Esophagus (tissue), 2 donors: Measurements from ENCODE around the gene ATP6V1A. TPM values are rescaled to one million over a fixed set of nuclear protein-coding genes. Genes with fewer than 3 reads are reported as not detected.

ENCODE experiments used
- H3K27ac ChIP-seq, 2 donors: one replicate each; pipeline ENCODE4 v1.5.1; 2013; ENCODE audit warnings: low read depth in 2 of 2, mild to moderate bottlenecking in 2 of 2, inconsistent platforms in 1 of 2, low read length in 1 of 2, moderate library complexity in 1 of 2
- H3K27me3 ChIP-seq, 2 donors: one replicate each; pipeline ENCODE4 v1.6.1; 2013; ENCODE audit warnings: low read length in 2 of 2, control low read depth in 1 of 2, mild to moderate bottlenecking in 1 of 2; ENCODE audit not compliant: insufficient read depth in 2 of 2, control insufficient read depth in 1 of 2
- H3K36me3 ChIP-seq, 2 donors: one replicate each; pipeline ENCODE4 v1.6.1; 2013; ENCODE audit warnings: low read length in 1 of 2; ENCODE audit not compliant: control insufficient read depth in 2 of 2, insufficient read depth in 2 of 2
- H3K4me1 ChIP-seq, 2 donors: one replicate each; pipeline ENCODE4 v1.6.1; 2013; ENCODE audit warnings: low read length in 1 of 2; ENCODE audit not compliant: control insufficient read depth in 2 of 2, insufficient read depth in 2 of 2
- H3K4me3 ChIP-seq, 2 donors: one replicate each; pipeline ENCODE4 v1.5.1; 2013; ENCODE audit warnings: low read length in 2 of 2, mild to moderate bottlenecking in 2 of 2, low read depth in 1 of 2, moderate library complexity in 1 of 2
- H3K9me3 ChIP-seq, 2 donors: one replicate each; pipeline ENCODE4 v1.6.1; 2013; ENCODE audit warnings: mild to moderate bottlenecking in 2 of 2, low read depth in 1 of 2, low read length in 1 of 2, moderate library complexity in 1 of 2; ENCODE audit not compliant: control insufficient read depth in 2 of 2, insufficient read depth in 1 of 2
- WGBS, 2 donors: extraction: QIAGEN DNeasy Blood & Tissue Kit; methylation state at CpG; one replicate each; pipeline ENCODE4 v1.1.7; 2013; 5-methylcytosine and 5-hydroxymethylcytosine counted together
- polyA plus RNA-seq, 2 donors: library from polyadenylated mRNA; stranded (reverse); fragments of 200-250 nt; gene quantifications; one replicate each; pipeline ENCODE4 v1.2.3, GENCODE V29; 2013
- donor health status: healthy with polysubstance abuse.
- donor health status: Bipolar disorder and iron deficiency.

ATP6V1A gene
- 10 to 100 TPM; 16.1 to 16.6 TPM for polyA plus RNA-seq

DNA sequence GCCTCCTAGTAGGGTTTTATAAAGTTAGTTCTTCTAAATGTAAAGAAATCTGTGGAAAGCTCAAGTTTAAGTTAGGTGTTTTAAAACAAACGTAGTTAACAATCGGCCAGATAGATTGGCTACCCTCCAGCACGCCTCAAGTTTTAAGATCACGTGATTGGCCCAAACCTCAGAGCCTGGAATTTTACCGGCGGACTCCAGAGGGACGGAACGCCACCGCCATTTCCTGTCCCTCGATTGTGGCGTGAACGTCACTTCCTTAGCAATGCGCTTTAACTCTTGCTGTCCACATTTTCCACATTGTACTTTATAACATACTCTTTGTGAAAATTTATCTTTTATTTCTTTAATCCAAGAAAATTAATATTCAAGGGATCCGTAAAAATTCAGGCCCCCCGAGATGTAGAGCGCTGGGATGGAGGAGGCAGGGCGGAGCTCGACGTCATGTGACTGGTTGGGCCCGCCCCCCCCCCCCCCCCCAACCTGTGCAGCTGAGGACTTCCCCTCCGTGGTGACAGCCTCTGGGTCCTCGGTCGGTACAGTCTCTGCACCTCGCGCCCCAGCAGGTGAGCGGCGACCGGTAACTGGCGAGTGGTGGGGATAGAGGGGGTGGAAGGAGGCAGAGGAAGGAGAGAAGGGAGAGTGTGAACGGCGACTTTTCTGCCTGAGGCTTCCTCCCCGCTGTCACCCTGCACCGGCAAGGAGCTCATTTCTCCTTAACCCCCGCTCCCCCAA, at the start of gene ATP6V1A:
Gene ATP6V1A (plus strand): TSS at position 488 of the 735 bp plus-strand sequence. CDS start 31,719 bp downstream, outside the sequence.
- Histone ChIP-seq H3K27me3 (no peaks in the 10 kb centered on the region), H3K27ac (peak within 1 kb of the TSS; percentile 99), H3K36me3 (no peaks in the 10 kb centered on the region), H3K9me3 (no peaks in the 10 kb centered on the region), H3K4me3 (peak within 1 kb of the TSS; percentile 89 to 97), H3K4me1 (peaks cover 0 to 4% of the 10 kb centered on the region in 2 donors)
- WGBS, 2 donors, result 0% methylated on average over 34 of the region's 34 CpGs

DNA sequence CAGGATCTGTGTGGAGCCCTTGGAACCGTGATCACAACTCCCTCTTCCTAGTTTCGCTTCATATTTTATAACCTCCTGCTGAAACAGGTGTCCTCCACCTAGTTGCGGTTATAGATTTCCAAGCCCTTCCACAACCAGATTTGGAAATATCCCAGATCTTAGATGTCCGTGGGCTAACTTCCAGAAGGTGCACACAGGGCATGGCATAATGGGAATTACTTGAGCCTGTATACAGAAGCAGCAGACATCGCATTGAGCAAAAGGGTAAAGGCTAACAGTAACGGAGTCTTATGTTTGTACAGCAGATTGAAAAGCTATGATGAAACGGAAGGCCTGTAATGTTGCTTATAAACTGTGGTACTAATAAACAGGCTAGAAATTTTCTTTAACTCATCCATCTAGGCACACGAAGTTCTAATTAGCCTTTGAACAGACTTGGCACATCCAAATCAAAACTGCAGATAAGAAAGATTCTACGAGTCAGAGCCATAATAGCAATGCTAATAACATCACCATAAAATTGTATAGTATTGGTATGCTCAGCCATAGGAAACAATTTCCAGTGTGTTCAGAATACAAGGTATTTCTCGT, 49.2 kb upstream of the ATP6V1A start:
- peak overlapping the region; percentile 83 for H3K27ac ChIP-seq
- no peaks in the 10 kb centered on the region for H3K27me3 ChIP-seq
- peaks cover 0 to 3% of the 10 kb centered on the region in 2 donors for H3K4me1 ChIP-seq
- 5% methylated on average over 10 of the region's 10 CpGs for WGBS, 2 donors
- no peaks in the 10 kb centered on the region for H3K9me3 ChIP-seq
- no peaks in the 10 kb centered on the region for H3K36me3 ChIP-seq
- H3K4me3 ChIP-seq, result peak overlapping the region; percentile 60 to 65

DNA sequence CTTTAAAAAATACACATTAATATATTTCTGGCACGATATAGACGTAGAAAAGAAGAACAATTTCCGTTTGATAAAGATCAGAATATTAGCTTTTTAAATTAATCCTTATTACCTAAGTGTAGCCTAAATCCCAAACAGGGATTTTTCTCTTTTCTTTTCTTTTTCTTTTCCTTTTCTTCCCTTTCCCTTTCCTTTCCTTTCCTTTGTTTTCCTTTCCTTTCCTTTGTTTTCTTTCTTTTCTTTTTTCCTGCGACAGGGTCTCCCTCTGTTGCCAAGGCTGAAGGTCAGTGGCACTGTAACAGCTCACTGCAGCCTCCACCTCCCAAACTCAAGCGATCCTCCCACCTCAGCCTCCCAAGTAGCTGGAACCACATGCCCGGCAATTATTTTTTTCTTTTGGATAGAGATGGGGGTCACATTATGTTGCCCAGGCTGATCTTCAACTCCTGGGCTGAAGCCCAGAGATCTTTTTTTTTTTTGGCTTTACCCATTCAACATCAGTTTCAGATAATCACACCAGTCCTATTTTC, 48.6 kb upstream of the ATP6V1A start:
- Histone ChIP-seq H3K9me3 (no peaks in the 10 kb centered on the region), H3K36me3 (no peaks in the 10 kb centered on the region), H3K27ac (no peak overlapping the region), H3K4me1 (peaks cover 0 to 3% of the 10 kb centered on the region in 2 donors), H3K27me3 (no peaks in the 10 kb centered on the region), H3K4me3 (no peak overlapping the region)
- 61% methylated on average over 6 of the region's 6 CpGs for WGBS, 2 donors

DNA sequence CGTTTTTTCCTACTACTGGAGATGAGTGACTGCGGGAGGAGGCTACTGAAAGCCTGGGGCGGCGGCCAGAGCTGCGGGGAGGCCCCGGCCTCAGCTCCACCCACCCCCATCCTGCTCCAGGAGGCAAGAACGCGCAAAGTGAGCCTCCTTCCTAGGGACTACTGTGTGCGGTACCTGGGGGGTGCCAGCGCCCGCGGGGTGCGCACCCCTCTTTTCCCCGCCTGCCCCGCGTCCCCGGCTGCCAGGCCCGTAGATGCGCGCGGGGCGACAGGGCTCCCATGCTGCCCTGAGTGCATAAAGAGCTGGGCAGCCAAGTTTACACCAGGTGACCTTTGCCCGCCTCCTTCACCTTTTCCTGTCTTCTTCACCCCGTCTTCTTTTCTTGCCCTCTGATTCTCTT, 47.9 kb upstream of the ATP6V1A start:
- Histone ChIP-seq H3K4me3 (peak overlapping the region; percentile 39 to 57), H3K4me1 (peaks cover 0 to 3% of the 10 kb centered on the region in 2 donors), H3K9me3 (no peaks in the 10 kb centered on the region), H3K27ac (peak overlapping the region in 1 of 2 donors; percentile 2), H3K27me3 (no peaks in the 10 kb centered on the region), H3K36me3 (no peaks in the 10 kb centered on the region)
- WGBS, 2 donors, result 20 to 29% methylated on average over 23 to 24 of the region's 24 CpGs

DNA sequence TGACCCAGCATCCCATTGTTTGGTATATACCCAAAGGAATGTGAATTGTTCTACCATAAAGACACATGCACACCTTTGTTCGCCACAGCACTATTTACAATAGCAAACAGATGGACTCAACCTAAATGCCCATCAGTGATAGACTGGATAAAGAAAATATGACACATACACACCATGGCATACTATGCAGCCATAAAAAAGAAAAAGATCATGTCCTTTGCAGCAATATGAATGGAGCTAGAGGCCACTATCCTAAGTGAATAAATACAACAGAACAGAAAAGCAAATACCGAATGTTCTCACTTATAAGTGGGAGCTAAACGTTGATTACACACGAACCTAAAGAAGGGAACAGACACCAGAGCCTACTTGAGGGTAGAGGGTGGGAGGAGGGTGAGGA, 39.0 kb upstream of the ATP6V1A start:
- Histone ChIP-seq H3K27me3 (no peaks in the 10 kb centered on the region), H3K9me3 (no peaks in the 10 kb centered on the region), H3K4me1 (no peaks in the 10 kb centered on the region), H3K4me3 (no peak overlapping the region), H3K27ac (no peak overlapping the region), H3K36me3 (no peaks in the 10 kb centered on the region)
- 92 to 97% methylated on average over 4 of the region's 4 CpGs for WGBS, 2 donors

DNA sequence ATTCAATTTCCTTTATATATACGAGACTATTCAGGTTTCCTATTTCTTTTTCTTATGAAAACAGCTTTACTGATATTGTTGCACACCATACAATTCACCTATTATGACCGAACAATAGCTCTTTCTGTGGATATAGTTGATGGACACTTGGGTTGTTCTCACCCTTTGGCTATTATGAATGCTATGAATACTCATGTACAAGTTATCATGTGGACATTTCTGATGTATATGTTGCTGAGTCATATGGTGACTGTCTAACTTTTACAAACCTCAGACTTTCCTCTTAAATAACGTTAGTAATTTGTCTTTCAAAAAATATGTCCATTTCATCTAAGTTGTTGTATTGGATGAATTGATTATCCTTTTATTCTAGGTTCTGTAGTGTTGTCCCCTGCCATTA, 34.7 kb upstream of the ATP6V1A start:
- Histone ChIP-seq H3K4me3 (no peak overlapping the region), H3K9me3 (no peaks in the 10 kb centered on the region), H3K36me3 (no peaks in the 10 kb centered on the region), H3K27ac (no peak overlapping the region), H3K27me3 (no peaks in the 10 kb centered on the region), H3K4me1 (no peaks in the 10 kb centered on the region)
- 45 to 46% methylated on average over 3 of the region's 3 CpGs for WGBS, 2 donors

DNA sequence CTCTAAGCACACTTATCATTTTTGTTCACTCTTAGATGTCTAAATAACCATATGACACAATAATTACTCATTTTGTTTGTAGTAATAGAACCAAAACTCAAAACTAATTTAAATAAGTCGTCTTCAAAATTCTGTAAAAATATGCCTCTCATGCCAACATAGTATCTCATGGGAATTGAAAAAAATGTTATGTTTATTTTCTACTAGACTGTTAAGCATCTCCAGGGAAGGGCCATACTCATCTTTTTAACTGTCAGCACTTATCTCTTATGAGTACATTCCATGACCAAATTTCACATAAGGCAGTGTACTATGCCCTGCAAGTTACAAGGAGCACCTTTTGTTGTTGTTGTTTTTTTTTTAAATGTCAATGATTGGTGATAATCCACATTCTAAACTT, 32.1 kb upstream of the ATP6V1A start:
- H3K9me3 ChIP-seq, result no peaks in the 10 kb centered on the region
- WGBS, 2 donors, result 55% methylated on average over 1 of the region's 1 CpG
- H3K4me3 ChIP-seq, result no peak overlapping the region
- H3K36me3 ChIP-seq, result no peaks in the 10 kb centered on the region
- no peaks in the 10 kb centered on the region for H3K4me1 ChIP-seq
- no peaks in the 10 kb centered on the region for H3K27me3 ChIP-seq
- no peak overlapping the region for H3K27ac ChIP-seq

DNA sequence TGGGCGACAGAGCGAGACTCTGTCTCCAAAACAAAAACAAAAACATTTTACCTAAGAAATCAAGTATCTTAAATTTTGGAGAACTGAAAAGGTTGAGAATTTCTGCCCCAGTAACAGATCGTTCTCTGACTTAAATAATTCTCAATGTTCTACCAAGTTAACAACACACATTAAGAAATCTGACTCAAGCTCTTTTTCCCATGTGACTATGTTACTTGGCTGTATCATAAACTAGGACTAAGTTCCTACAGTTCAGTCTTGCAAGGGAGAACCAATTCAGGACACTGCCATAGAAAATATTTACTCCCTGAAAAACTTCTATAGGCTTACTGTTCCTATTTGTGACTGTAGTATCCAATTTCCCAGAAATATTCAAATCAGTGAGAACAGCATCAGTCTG, 29.5 kb upstream of the ATP6V1A start:
- WGBS, 2 donors, result 96 to 97% methylated on average over 3 of the region's 3 CpGs
- Histone ChIP-seq H3K27me3 (no peaks in the 10 kb centered on the region), H3K9me3 (no peaks in the 10 kb centered on the region), H3K36me3 (peaks cover 0 to 2% of the 10 kb centered on the region in 2 donors), H3K27ac (no peak overlapping the region), H3K4me1 (no peaks in the 10 kb centered on the region), H3K4me3 (no peak overlapping the region)

DNA sequence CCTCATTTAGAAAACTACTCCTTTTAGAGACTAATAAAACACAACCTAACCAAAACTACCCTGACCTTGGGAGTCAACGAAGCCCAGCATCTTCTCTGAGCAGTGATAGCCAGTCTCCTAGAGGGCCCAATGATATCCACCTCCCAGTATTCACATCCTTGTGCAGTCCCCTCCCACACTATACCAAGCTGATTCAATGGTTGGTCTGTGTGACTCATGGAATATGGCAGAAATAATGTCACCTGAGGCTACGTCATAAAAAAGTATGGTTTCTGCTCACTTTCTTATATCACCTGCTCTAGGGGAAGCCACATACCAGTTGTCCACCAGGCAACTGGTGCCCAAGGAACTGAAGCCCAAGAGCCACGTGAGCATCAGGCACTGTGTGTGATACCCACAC, 29.0 kb upstream of the ATP6V1A start:
- Histone ChIP-seq H3K4me3 (no peak overlapping the region), H3K27ac (no peak overlapping the region), H3K36me3 (peaks cover 0 to 2% of the 10 kb centered on the region in 2 donors), H3K27me3 (no peaks in the 10 kb centered on the region), H3K4me1 (no peaks in the 10 kb centered on the region), H3K9me3 (no peaks in the 10 kb centered on the region)
- 89 to 97% methylated on average over 3 of the region's 3 CpGs for WGBS, 2 donors
